Neuronal stem cell (in vitro differentiated cells): ENCODE measurements around the gene SPATA1.
A peak's percentile ranks its signal among the peaks of the same experiment; 100 is the strongest.

Source experiments
- DNase-seq: peaks from one replicate; pipeline ENCODE4 v3.0.0-alpha.2; 2013; ENCODE audit warnings: low spot score
- H2AFZ ChIP-seq: one replicate; pipeline ENCODE4 v1.6.1; 2013; ENCODE audit warnings: mild to moderate bottlenecking, low read length, inconsistent platforms
- H2AK5ac ChIP-seq: 2 replicates; pipeline ENCODE4 v1.6.1; 2013; ENCODE audit warnings: low read depth, mild to moderate bottlenecking, inconsistent platforms, low read length, moderate library complexity, mixed read lengths
- H2BK120ac ChIP-seq: 2 replicates; pipeline ENCODE4 v1.6.1; 2013; ENCODE audit warnings: low read depth, mild to moderate bottlenecking, inconsistent platforms, low read length, moderate library complexity, mixed read lengths
- H2BK12ac ChIP-seq: one replicate; pipeline ENCODE4 v1.6.1; 2013; ENCODE audit warnings: low read length, inconsistent platforms
- H2BK15ac ChIP-seq: 2 replicates; pipeline ENCODE4 v1.6.1; 2013; ENCODE audit warnings: mild to moderate bottlenecking, low read length, inconsistent platforms, mixed read lengths
- H2BK5ac ChIP-seq: one replicate; pipeline ENCODE4 v1.6.1; 2013; ENCODE audit warnings: inconsistent platforms, mild to moderate bottlenecking, low read length, moderate library complexity
- H3K14ac ChIP-seq: one replicate; pipeline ENCODE4 v1.6.1; 2013; ENCODE audit warnings: low read length, inconsistent platforms
- H3K18ac ChIP-seq: 2 replicates; pipeline ENCODE4 v1.6.1; 2013; ENCODE audit warnings: low read length, inconsistent platforms
- H3K23ac ChIP-seq: 2 replicates; pipeline ENCODE4 v1.6.1; 2013; ENCODE audit warnings: low read depth, mild to moderate bottlenecking, mixed read lengths, low read length, inconsistent platforms; ENCODE audit not compliant: poor library complexity
- H3K27ac ChIP-seq: replicated peaks from 3 replicates; pipeline ENCODE4 v1.5.1; 2013; ENCODE audit warnings: low read length, inconsistent platforms
- H3K27me3 ChIP-seq, 3 experiments: 2 replicates each; pipeline ENCODE4 v1.6.1; 2013; ENCODE audit warnings: low read length in 3 of 3, mild to moderate bottlenecking in 2 of 3, inconsistent platforms in 1 of 3, low read depth in 1 of 3, mixed read lengths in 1 of 3, moderate library complexity in 1 of 3; ENCODE audit not compliant: control insufficient read depth in 3 of 3, insufficient read depth in 3 of 3
- H3K36me3 ChIP-seq, 2 donors: replicated peaks in 1 of 2; 2 replicates each; pipeline ENCODE4 v1.6.1; 2013; ENCODE audit warnings: low read length in 2 of 2; ENCODE audit not compliant: control insufficient read depth in 2 of 2, insufficient read depth in 2 of 2
- H3K4ac ChIP-seq: 2 replicates; pipeline ENCODE4 v1.6.1; 2013; ENCODE audit warnings: inconsistent platforms, mild to moderate bottlenecking, low read length, moderate library complexity
- H3K4me1 ChIP-seq, 2 donors: 1 replicate in 1 of 2; 2 replicates in 1 of 2; pipeline ENCODE4 v1.6.1; 2013; ENCODE audit warnings: low read length in 2 of 2, low read depth in 1 of 2; ENCODE audit not compliant: control insufficient read depth in 2 of 2, insufficient read depth in 1 of 2
- H3K4me2 ChIP-seq: one replicate; pipeline ENCODE4 v1.6.1; 2013; ENCODE audit warnings: mild to moderate bottlenecking, low read length, inconsistent platforms; ENCODE audit not compliant: insufficient read depth, poor library complexity, severe bottlenecking
- H3K4me3 ChIP-seq, 2 donors: 2 replicates each; pipeline ENCODE4 v1.5.1; 2013; ENCODE audit warnings: low read length in 2 of 2, mild to moderate bottlenecking in 2 of 2, inconsistent platforms in 1 of 2, moderate library complexity in 1 of 2
- H3K79me1 ChIP-seq: one replicate; pipeline ENCODE4 v1.6.1; 2013; ENCODE audit warnings: low read depth, mild to moderate bottlenecking, inconsistent platforms, low read length, moderate library complexity
- H3K9ac ChIP-seq: one replicate; pipeline ENCODE4 v1.6.1; 2013; ENCODE audit warnings: mild to moderate bottlenecking, low read depth, low read length, inconsistent platforms; ENCODE audit not compliant: poor library complexity
- H3K9me3 ChIP-seq, 2 donors: replicated peaks in 1 of 2; 2 replicates each; pipeline versions ENCODE3 to v1.6.1; 2013; ENCODE audit warnings: low read length in 2 of 2, mild to moderate bottlenecking in 2 of 2, inconsistent platforms in 1 of 2, low read depth in 1 of 2, mixed read lengths in 1 of 2, moderate library complexity in 1 of 2; ENCODE audit not compliant: control insufficient read depth in 2 of 2, insufficient read depth in 1 of 2
- H4K8ac ChIP-seq: one replicate; pipeline ENCODE4 v1.6.1; 2013; ENCODE audit warnings: low read depth, mild to moderate bottlenecking, inconsistent platforms, low read length, moderate library complexity
- H4K91ac ChIP-seq: one replicate; pipeline ENCODE4 v1.6.1; 2013; ENCODE audit warnings: low read length, low read depth, mild to moderate bottlenecking, inconsistent platforms; ENCODE audit not compliant: poor library complexity
- WGBS, 2 donors: extraction: QIAGEN DNeasy Blood & Tissue Kit; methylation state at CpG; one replicate each; pipeline ENCODE4 v1.1.7; 2013; ENCODE audit warnings: missing lambda C conversion rate in 2 of 2, mixed read lengths in 1 of 2; ENCODE audit not compliant: insufficient read length in 2 of 2, insufficient replicate concordance in 1 of 2; ENCODE audit errors: extremely low coverage in 2 of 2; 5-methylcytosine and 5-hydroxymethylcytosine counted together

SPATA1 gene

DNA sequence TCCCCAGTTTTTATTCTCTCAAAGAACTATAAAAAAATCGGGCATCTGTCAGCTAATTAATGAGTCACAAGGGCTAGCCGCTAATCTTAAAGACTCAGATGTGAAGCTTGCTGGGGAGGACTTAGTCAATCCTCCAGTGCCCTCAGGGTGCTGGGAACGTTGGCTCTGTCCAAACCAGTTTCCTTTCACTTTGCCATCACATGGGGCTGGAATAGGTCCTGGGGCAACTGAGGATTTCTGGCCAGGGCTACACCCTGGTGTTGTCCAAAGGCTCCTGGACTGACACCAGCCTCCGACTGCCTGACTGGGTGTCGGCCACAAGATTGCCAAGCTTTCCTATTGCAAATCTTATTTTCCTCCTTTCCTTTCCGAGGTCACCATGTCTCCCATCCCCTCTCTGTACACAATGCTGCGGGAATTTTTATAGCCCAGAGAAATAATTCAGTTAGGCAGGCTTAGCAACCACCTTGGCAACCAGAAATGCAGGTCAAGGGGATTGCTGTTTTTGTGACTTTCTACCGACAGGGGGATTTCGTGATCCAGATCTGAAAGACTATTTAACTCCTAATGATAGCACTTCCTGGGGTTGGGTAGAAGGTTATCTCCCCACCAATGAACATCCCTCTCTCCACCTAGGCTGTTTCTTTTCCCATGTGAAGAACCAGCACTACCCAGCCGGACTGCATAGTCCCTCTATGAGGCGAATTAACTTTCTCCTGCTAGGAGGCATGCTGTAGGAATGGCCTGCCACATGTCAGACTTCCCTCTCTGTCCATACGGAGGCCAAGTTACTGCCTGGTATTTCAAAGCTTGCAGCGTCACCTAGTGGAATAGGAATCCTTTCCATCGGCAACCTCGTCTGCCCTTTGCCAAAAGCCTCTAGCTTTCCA lies 98.0 kb downstream of the SPATA1 start:
- H3K14ac ChIP-seq: no peak overlapping the region
- no peak overlapping the region for H3K4me2 ChIP-seq
- no peak overlapping the region for H2AK5ac ChIP-seq
- no peak overlapping the region for H4K8ac ChIP-seq
- H2BK120ac ChIP-seq: no peak overlapping the region
- H3K18ac ChIP-seq: no peak overlapping the region
- H3K79me1 ChIP-seq: no peaks in the 10 kb centered on the region
- no peak overlapping the region for H4K91ac ChIP-seq
- no peaks in the 10 kb centered on the region for H3K36me3 ChIP-seq
- no peak overlapping the region for H3K23ac ChIP-seq
- no CpG with 5 or more reads among the region's 15 CpGs for WGBS, 2 donors
- peaks cover 0 to 2% of the 10 kb centered on the region in 2 donors for H3K4me1 ChIP-seq
- DNase-seq: no peak
- no peak overlapping the region for H3K9ac ChIP-seq
- H3K9me3 ChIP-seq: peaks cover 13 to 25% of the 10 kb centered on the region in 2 donors
- no peak overlapping the region for H3K4ac ChIP-seq
- no peak overlapping the region for H3K27ac ChIP-seq
- H2BK5ac ChIP-seq: no peak overlapping the region
- H3K4me3 ChIP-seq: no peak overlapping the region
- H3K27me3 ChIP-seq: no peaks in the 10 kb centered on the region
- peak overlapping the region; percentile 35 for H2AFZ ChIP-seq
- no peak overlapping the region for H2BK15ac ChIP-seq
- H2BK12ac ChIP-seq: no peak overlapping the region

DNA sequence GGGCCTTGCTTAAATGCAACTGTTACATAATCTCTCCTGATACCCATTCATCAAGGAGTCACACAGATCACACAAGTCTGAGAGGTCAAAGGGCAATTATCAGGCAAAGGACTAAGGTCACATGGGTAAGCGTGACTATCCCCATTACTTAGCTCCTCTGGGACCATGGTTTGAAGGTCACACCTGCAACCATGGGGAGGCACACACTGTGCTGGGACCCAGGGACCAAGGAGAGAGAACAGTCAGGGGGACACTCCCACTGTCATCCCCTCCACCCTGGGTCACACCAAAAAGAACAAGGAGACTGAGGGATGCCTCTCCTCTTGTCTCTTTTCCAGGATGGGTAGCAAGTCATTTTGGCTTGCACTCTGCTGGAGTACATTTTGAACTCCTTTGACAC lies 99.0 kb downstream of the SPATA1 start:
- H2BK5ac ChIP-seq: no peak overlapping the region
- no peak overlapping the region for H2AK5ac ChIP-seq
- no peak overlapping the region for H3K23ac ChIP-seq
- H2BK15ac ChIP-seq: no peak overlapping the region
- no peak overlapping the region for H3K4ac ChIP-seq
- no peak overlapping the region for H3K9ac ChIP-seq
- no peak overlapping the region for H3K4me3 ChIP-seq
- no peak overlapping the region for H3K14ac ChIP-seq
- H2BK120ac ChIP-seq: no peak overlapping the region
- peaks cover 0 to 2% of the 10 kb centered on the region in 2 donors for H3K4me1 ChIP-seq
- DNase-seq: no peak
- no peak overlapping the region for H3K4me2 ChIP-seq
- no peak overlapping the region for H3K18ac ChIP-seq
- no peaks in the 10 kb centered on the region for H3K36me3 ChIP-seq
- no peaks in the 10 kb centered on the region for H3K79me1 ChIP-seq
- peaks cover 13 to 25% of the 10 kb centered on the region in 2 donors for H3K9me3 ChIP-seq
- no peak overlapping the region for H4K8ac ChIP-seq
- no peaks in the 10 kb centered on the region for H3K27me3 ChIP-seq
- no peak overlapping the region for H2AFZ ChIP-seq
- H2BK12ac ChIP-seq: no peak overlapping the region
- WGBS, 2 donors: no CpG with 5 or more reads among the region's 1 CpG
- H3K27ac ChIP-seq: no peak overlapping the region
- no peak overlapping the region for H4K91ac ChIP-seq

DNA sequence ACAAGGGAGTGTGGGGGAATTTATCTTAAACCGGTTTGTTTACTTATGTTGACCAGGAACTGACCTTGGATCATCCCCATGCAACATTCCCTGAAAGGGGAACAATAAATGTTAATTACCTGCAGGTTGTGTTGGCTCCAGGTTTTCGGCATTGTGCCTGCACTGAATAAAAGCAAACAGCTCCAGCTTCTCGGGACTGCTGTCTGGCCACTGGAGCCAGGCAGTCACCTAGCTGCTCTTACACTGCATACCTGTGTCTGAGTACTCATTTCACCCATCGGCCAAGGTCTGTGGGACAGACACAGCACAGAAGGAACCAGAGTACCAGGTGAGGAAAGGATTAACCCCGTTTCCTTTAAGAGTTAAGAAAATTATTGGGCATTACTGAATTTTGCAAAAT lies 100.8 kb downstream of the SPATA1 start:
- no CpG with 5 or more reads among the region's 5 CpGs for WGBS, 2 donors
- no peak overlapping the region for H3K4me2 ChIP-seq
- no peak overlapping the region for H2BK120ac ChIP-seq

DNA sequence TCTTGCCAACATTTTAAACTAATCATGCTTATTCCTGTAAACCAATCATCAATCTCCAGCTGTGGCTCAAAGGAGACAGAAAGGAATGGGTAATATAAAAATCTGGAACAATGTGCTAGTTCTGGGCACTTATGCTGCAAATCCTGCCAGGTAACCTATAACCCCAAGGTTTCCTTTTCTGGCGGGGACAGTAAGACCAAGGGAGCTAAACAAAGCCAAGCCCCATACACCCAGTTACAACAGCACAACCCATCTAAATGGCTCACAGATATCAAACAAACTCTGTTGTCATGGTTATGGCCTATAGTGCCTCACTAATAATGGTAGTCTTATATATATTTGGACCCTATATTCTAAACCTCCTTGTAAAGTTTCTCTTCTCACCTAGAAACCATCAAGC lies 104.9 kb downstream of the SPATA1 start:
- no peak overlapping the region for H4K91ac ChIP-seq
- no peak overlapping the region for H3K4me2 ChIP-seq
- H3K9ac ChIP-seq: no peak overlapping the region
- H2AK5ac ChIP-seq: no peak overlapping the region
- DNase-seq: no peak
- H3K18ac ChIP-seq: no peak overlapping the region
- no peak overlapping the region for H2BK12ac ChIP-seq
- no peaks in the 10 kb centered on the region for H3K36me3 ChIP-seq
- H3K4ac ChIP-seq: no peak overlapping the region
- H3K4me3 ChIP-seq: no peak overlapping the region
- no peaks in the 10 kb centered on the region for H3K79me1 ChIP-seq
- H2BK120ac ChIP-seq: no peak overlapping the region
- no peak overlapping the region for H4K8ac ChIP-seq
- H2BK15ac ChIP-seq: no peak overlapping the region
- no peak overlapping the region for H2BK5ac ChIP-seq
- H3K27me3 ChIP-seq: no peaks in the 10 kb centered on the region
- no peaks in the 10 kb centered on the region for H3K4me1 ChIP-seq
- no peak overlapping the region for H3K23ac ChIP-seq
- peak overlapping the region; percentile 77 for H3K27ac ChIP-seq
- H3K9me3 ChIP-seq: peaks cover 6 to 13% of the 10 kb centered on the region in 2 donors
- WGBS, 2 donors: no CpG with 5 or more reads among the region's 1 CpG
- no peak overlapping the region for H3K14ac ChIP-seq
- no peak overlapping the region for H2AFZ ChIP-seq

More for the DNA sequence above, 100.8 kb downstream of the SPATA1 start:
- DNase-seq: no peak
- peaks cover 13 to 25% of the 10 kb centered on the region in 2 donors for H3K9me3 ChIP-seq
- H2AK5ac ChIP-seq: no peak overlapping the region
- no peak overlapping the region for H3K4me3 ChIP-seq
- H2BK5ac ChIP-seq: no peak overlapping the region
- no peak overlapping the region for H3K27ac ChIP-seq
- no peak overlapping the region for H2AFZ ChIP-seq
- peaks cover 0 to 2% of the 10 kb centered on the region in 2 donors for H3K4me1 ChIP-seq
- no peak overlapping the region for H3K14ac ChIP-seq
- H3K23ac ChIP-seq: no peak overlapping the region
- H2BK12ac ChIP-seq: no peak overlapping the region
- no peaks in the 10 kb centered on the region for H3K36me3 ChIP-seq
- no peak overlapping the region for H2BK15ac ChIP-seq
- H3K27me3 ChIP-seq: no peaks in the 10 kb centered on the region
- H3K4ac ChIP-seq: no peak overlapping the region
- no peak overlapping the region for H4K8ac ChIP-seq
- H3K9ac ChIP-seq: no peak overlapping the region
- no peaks in the 10 kb centered on the region for H3K79me1 ChIP-seq
- no peak overlapping the region for H3K18ac ChIP-seq
- no peak overlapping the region for H4K91ac ChIP-seq
